Upper lobe of left lung (tissue), 6 donors: ENCODE data around the gene MZT2B. TPM values are rescaled to one million over a fixed set of nuclear protein-coding genes. Genes with fewer than 3 reads are reported as not detected.
"Not testable (repeated sequence)": the region's sequence is repeated elsewhere in the genome, so short reads cannot be mapped to it uniquely, and the experiment has no call there.

ENCODE experiments used
- ATAC-seq, 2 donors: fragments of 200-7000 bp; cut with Tn5 transposase; one replicate each; pipeline ENCODE4 v1.9.1; 2022; ENCODE audit warnings: mild to moderate bottlenecking in 2 of 2, moderate library complexity in 2 of 2; ENCODE audit not compliant: low FRiP score in 2 of 2
- DNase-seq, 2 donors: peaks; one replicate each; pipeline ENCODE4 v3.0.0-alpha.2; 2019 to 2020
- H3K27ac ChIP-seq, 4 donors: fragments of 200-600 bp; sonication (generic); one replicate each; pipeline ENCODE4 v1.5.1; 2016 to 2019
- H3K27me3 ChIP-seq, 4 donors: fragments of 200-600 bp; sonication (generic); one replicate each; pipeline ENCODE4 v1.5.1; 2017 to 2019
- H3K36me3 ChIP-seq, 4 donors: fragments of 200-600 bp; sonication (generic); one replicate each; pipeline ENCODE4 v1.5.1; 2016 to 2019
- H3K4me1 ChIP-seq, 4 donors: fragments of 200-600 bp; sonication (generic); one replicate each; pipeline ENCODE4 v1.5.1; 2018 to 2019
- H3K4me3 ChIP-seq, 4 donors: fragments of 200-600 bp; sonication (generic); one replicate each; pipeline ENCODE4 v1.5.1; 2017 to 2019; ENCODE audit warnings: mild to moderate bottlenecking in 2 of 4, moderate library complexity in 1 of 4
- H3K9me3 ChIP-seq, 4 donors: fragments of 200-600 bp; sonication (generic); one replicate each; pipeline ENCODE4 v1.5.1; 2018 to 2019
- EP300 ChIP-seq, 4 donors: sonication (generic); formaldehyde crosslinking; IDR thresholded peaks; one replicate each; pipeline ENCODE4 v1.5.1; 2017; ENCODE audit warnings: antibody characterized with exemption in 4 of 4, control low read depth in 2 of 4
- POLR2A ChIP-seq, 4 donors: fragments of 450-650 bp; IDR thresholded peaks; one replicate each; pipeline ENCODE4 v1.5.1; 2016 to 2017; ENCODE audit warnings: antibody characterized with exemption in 4 of 4, mild to moderate bottlenecking in 2 of 4
- POLR2AphosphoS5 ChIP-seq, 2 donors: sonication (generic); formaldehyde crosslinking; IDR thresholded peaks; one replicate each; pipeline ENCODE4 v1.5.1; 2017; ENCODE audit warnings: antibody characterized with exemption in 2 of 2
- WGBS, 2 donors: methylation state at CpG; one replicate each; pipeline ENCODE4 v1.1.5; 2017 to 2018; 5-methylcytosine and 5-hydroxymethylcytosine counted together
- total RNA-seq, 6 donors: library from RNA; depleted of rRNA in 4 of 6; stranded (reverse); fragments of >200 nt in 4 of 6; gene quantifications; one replicate each; pipeline versions ENCODE4 v1.1.0 to v1.2.1, GENCODE V29; 2016 to 2021
- TF ChIP-seq, protein P1 (sequence below), 6 experiments: fragments of 450-650 bp in 4 of 6; fragments of 200-600 bp in 2 of 6; sonication (generic) in 2 of 6; IDR thresholded peaks; one replicate each; pipeline ENCODE4 v1.5.1; 2016 to 2019; ENCODE audit warnings: antibody characterized with exemption in 6 of 6
- donor health status: DM: no; HTN: no; CAD: no; lungs with moderate emphysema.
- donor health status: DM: no; HTN: yes; CAD: no; lungs with severe emphysema.

Gene MZT2B
- total RNA-seq, 6 donors from 2014 or later: 78.7 to 203 (median 130) TPM

DNA sequence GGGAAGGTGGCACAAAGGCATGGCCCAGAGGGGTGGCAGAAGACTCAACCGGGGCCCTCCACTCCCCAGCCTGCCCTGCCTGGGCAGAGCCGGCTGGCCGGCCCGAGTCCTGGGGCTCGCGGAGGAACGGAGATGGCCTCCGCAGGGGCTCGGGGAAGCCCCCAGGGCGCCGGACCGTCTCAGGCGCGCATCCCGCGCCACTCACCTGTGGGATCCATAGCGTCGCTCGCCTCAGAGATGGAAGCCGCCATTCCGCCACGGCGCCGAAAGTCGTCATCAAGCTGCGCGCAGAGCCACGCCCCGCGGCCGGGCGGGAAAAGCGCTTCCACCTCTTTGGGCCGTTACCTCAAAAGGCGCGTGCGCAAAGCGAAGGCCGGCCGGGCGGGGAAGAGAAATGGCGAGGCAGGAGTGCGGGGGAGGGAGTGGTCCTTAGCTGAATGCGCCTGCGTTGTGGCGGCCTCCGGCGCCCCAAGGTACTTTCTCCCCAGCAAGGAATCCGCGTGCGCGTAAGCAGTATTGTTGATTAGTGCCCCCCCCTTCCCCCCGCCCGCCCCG lies 660 bp upstream of the MZT2B start, which contains the start of gene SMPD4:
Gene SMPD4 (minus strand): TSS at position 278 of the 555 bp plus-strand sequence. CDS start 5,010 bp downstream, outside the sequence.
- TF ChIP-seq POLR2AphosphoS5 (IDR thresholded peaks at IDR 0.05) (peak; percentile 64 to 88), EP300 (IDR thresholded peaks at IDR 0.05) (peak in 1 of 4 donors; percentile 25), POLR2A (IDR thresholded peaks at IDR 0.05) (peak in 3 of 4 donors; percentile 16 to 62 (median 52))
- TF ChIP-seq, protein P1, sequence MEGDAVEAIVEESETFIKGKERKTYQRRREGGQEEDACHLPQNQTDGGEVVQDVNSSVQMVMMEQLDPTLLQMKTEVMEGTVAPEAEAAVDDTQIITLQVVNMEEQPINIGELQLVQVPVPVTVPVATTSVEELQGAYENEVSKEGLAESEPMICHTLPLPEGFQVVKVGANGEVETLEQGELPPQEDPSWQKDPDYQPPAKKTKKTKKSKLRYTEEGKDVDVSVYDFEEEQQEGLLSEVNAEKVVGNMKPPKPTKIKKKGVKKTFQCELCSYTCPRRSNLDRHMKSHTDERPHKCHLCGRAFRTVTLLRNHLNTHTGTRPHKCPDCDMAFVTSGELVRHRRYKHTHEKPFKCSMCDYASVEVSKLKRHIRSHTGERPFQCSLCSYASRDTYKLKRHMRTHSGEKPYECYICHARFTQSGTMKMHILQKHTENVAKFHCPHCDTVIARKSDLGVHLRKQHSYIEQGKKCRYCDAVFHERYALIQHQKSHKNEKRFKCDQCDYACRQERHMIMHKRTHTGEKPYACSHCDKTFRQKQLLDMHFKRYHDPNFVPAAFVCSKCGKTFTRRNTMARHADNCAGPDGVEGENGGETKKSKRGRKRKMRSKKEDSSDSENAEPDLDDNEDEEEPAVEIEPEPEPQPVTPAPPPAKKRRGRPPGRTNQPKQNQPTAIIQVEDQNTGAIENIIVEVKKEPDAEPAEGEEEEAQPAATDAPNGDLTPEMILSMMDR (IDR thresholded peaks at IDR 0.05): no peak
- peak; percentile 95 to 100 for DNase-seq
- WGBS, 2 donors: 0% methylated on average over 5 to 31 of the region's 55 CpGs

DNA sequence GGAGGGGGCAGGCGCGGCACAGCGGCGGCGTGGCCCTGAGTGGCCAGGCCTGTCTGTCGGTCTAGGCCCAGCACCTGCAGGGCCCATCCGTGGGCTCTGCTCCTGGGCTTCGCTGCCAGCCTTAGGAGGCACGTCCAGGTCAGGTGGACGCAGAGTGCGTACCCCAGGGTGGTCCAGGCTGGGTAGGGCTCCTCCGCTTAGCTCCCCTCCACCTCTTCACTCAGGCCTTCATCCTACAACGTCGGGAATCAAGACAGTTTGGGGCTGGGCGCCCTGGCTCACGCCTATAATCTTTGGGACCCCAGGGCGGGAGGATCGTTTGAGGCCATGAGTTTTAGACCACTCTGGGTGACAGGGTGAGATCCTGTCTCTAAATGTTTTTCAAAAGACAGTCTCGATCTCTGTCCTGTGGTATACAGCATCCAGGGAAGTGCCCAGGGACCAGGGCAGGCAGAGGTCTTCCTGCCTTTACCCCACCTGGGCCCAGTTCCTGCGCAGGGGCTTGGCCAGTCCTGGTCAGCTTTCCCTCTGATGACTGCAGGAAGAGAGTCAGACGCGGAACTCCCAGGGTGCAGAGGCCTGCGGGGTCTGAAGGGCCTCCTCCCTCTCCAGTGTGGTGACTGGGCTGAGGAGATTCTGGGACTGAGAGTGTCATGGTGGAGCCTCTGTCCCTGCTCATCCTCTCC lies 907 bp downstream of the MZT2B start:
- not testable (repeated sequence) for H3K9me3 ChIP-seq, H3K36me3 ChIP-seq, ATAC-seq, DNase-seq, H3K27me3 ChIP-seq
- WGBS, 2 donors: 45 to 63% methylated on average over 12 to 15 of the region's 23 CpGs
- Histone ChIP-seq H3K4me1 (peaks cover 12 to 32% (median 21%) of the 10 kb centered on the region in 4 donors), H3K27ac (peak overlapping the region in 3 of 4 donors; percentile 30 to 93 (median 88)), H3K4me3 (peak overlapping the region; percentile 33 to 100 (median 98))

More for the DNA sequence above, 660 bp upstream of the MZT2B start, which contains the start of gene SMPD4:
- Histone ChIP-seq H3K27ac (peak within 1 kb of the TSS; percentile 88 to 93 (median 90)), H3K4me1 (peaks cover 12 to 32% (median 21%) of the 10 kb centered on the region in 4 donors), H3K9me3 (no peaks in the 10 kb centered on the region), H3K27me3 (no peaks in the 10 kb centered on the region), H3K36me3 (peaks cover 0 to 4% (median 0%) of the 10 kb centered on the region in 4 donors), H3K4me3 (peak within 1 kb of the TSS; percentile 94 to 100 (median 98))
- ATAC-seq: peak; percentile 96 to 98

DNA sequence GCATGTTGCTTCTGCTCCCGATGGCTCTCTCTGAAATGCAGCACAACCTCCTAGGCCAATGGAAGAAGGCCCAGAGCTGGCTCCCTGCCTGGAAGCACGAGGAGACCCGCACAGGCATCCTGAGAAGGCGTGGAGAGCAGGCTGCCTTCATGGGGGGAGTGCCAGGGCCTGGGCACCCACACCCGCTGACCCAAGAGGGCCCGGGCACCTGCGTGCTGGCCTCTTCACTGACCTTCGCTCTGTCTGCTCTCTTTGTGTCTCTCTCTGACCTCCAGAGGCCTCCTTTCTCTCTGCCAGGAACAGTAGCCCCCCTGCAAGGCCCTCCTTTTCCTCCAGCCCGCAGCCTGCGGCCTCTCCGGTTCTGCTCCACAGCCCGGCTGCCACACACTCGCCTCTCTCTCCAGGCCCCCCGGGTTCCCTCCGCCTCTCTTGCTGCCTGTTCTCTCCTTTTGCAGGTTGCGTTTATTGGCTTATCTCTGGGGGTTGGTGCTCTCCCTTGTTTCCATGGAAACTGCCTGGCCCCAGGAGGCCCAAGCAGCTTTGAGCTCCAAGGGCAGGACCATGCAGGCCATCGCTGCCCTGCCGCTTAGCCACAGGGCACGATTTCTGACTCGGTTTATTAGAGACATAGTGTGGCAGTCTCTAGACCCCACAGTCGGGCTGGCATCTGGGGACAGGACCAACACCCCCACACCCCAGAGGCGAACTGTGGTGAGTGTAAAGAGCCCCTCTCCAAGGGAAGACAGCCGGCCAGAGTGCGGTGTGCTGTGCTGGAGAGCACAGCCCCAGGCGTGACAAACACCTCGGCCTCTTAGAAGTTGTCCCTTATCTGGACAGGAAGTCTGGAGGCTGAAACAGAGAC lies 1.7 kb downstream of the MZT2B start:
- ATAC-seq: no peak
- peak overlapping the region in 1 of 4 donors; percentile 100 for H3K4me3 ChIP-seq
- 73 to 90% methylated on average over 14 to 24 of the region's 26 CpGs for WGBS, 2 donors
- peak overlapping the region in 1 of 4 donors; percentile 30 for H3K27ac ChIP-seq
- H3K27me3 ChIP-seq: no peaks in the 10 kb centered on the region
- H3K4me1 ChIP-seq: peaks cover 12 to 32% (median 21%) of the 10 kb centered on the region in 4 donors
- H3K36me3 ChIP-seq: no peaks in the 10 kb centered on the region
- no peak for DNase-seq
- H3K9me3 ChIP-seq: no peaks in the 10 kb centered on the region
- TF ChIP-seq, protein P1 (IDR thresholded peaks at IDR 0.05): no peak
- no peak for TF ChIP-seq POLR2AphosphoS5 (IDR thresholded peaks at IDR 0.05)
- TF ChIP-seq POLR2A (IDR thresholded peaks at IDR 0.05): no peak
- TF ChIP-seq EP300 (IDR thresholded peaks at IDR 0.05): no peak

DNA sequence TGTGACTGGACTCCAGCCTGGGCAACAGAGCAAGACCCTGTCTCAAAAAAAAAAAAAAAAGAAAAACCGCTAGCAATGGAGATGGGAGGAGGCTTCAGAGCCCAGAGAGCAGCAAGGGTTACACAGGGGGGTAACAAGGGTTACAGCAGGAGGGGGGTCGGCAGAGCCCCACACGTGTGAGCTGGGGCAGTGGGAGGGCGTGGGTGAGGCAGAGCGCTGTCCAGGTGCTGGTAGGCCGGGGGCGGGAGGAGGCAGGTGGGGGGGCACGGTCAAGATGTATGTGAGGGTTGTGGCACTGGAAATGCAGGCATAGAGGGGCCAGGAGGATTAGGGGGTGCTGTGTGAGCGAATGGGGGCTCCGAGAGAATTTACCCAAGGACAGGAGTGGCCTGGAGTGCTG lies 3.4 kb downstream of the MZT2B start:
- DNase-seq (no peak), ATAC-seq (no peak)
- no peaks in the 10 kb centered on the region for H3K27me3 ChIP-seq
- 81 to 86% methylated on average over 9 to 10 of the region's 10 CpGs for WGBS, 2 donors
- no peaks in the 10 kb centered on the region for H3K9me3 ChIP-seq
- no peaks in the 10 kb centered on the region for H3K36me3 ChIP-seq
- TF ChIP-seq POLR2A (IDR thresholded peaks at IDR 0.05) (no peak), EP300 (IDR thresholded peaks at IDR 0.05) (no peak), POLR2AphosphoS5 (IDR thresholded peaks at IDR 0.05) (no peak)
- TF ChIP-seq, protein P1 (IDR thresholded peaks at IDR 0.05): no peak
- no peak overlapping the region for H3K27ac ChIP-seq
- peaks cover 6 to 22% (median 16%) of the 10 kb centered on the region in 4 donors for H3K4me1 ChIP-seq
- no peak overlapping the region for H3K4me3 ChIP-seq

DNA sequence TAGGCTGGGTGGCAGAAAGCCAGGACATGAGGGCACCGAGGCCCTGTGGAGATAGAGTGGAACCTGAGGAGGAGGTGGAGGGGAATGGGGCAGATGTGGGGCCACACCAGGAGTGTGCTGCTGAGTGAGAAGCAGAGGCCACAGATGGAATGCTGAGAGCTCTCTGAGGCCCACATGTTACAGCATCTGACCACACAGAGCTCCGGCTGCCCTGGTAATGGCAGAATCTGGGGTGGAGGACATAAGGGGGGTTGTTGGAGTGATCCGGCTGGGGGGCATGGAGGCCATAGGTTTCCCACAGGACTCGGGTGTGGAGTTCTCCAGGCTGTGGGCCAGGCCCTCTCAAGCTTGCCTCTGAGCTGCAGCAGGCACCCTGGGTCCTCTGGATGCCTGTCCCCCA lies 3.8 kb downstream of the MZT2B start:
- peaks cover 0 to 2% (median 0%) of the 10 kb centered on the region in 4 donors for H3K36me3 ChIP-seq

More for the DNA sequence above, 3.8 kb downstream of the MZT2B start:
- Histone ChIP-seq H3K27me3 (no peaks in the 10 kb centered on the region), H3K9me3 (no peaks in the 10 kb centered on the region), H3K4me1 (peaks cover under 1 to 18% (median 12%) of the 10 kb centered on the region in 4 donors), H3K27ac (no peak overlapping the region), H3K4me3 (no peak overlapping the region)
- TF ChIP-seq, protein P1 (IDR thresholded peaks at IDR 0.05): no peak
- TF ChIP-seq EP300 (IDR thresholded peaks at IDR 0.05) (no peak), POLR2A (IDR thresholded peaks at IDR 0.05) (no peak), POLR2AphosphoS5 (IDR thresholded peaks at IDR 0.05) (no peak)
- ATAC-seq: no peak
- DNase-seq: no peak
- 81 to 88% methylated on average over 4 of the region's 4 CpGs for WGBS, 2 donors
